ENCODE data around the gene EDN3.

The EDN3 gene

DNA sequence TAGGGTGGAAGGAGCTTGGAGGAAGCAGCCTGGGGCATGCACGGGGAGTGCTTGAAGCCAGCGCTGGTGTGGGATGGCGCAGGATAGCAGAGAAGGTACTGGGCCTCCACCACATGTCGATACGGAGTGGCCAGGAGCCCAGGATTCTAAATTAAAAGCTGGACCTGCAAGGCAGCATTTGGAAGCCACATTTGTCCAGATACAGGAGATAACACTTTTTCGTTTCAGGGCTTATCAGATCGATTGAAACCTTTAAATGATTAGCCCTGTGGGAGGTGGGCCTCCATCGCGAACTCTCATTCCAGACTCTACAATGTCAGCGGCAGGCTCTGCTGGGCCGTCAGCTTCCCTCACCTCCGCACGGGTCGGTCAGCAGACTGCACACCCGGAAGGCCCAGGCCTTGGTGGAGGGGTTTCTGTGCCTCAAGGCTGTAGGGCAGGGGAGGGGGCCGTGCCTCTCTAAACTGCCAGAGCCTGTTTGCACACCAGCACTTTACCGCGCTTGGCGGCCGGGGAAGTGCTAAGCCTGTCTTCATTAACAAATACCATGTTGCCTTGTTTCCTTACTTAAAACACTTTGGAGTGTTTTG lies 17.9 kb downstream of the EDN3 start:
- no peak for DNase-seq (ENCODE audit: low read depth in 1 of 2, low spot score in 1 of 2)
- in situ Hi-C loops (cut with HindIII; ENCODE audit: low pct_unique_long_range_greater_than_20kb, low sequenced_read_pairs), result no loop called here
- no peak for TF ChIP-seq JUND (IDR thresholded peaks at IDR 0.05; ENCODE audit: low read depth)

- in situ Hi-C loops (cut with HindIII; ENCODE audit: low pct_unique_long_range_greater_than_20kb, low sequenced_read_pairs), result no loop called here
Measured at GRCh38 chr20:59318803-59319202, 18.4 kb downstream of the EDN3 start.

GRCh38 chr20:59320426-59320825 lies 20.0 kb downstream of the EDN3 start:
- in situ Hi-C loops (cut with HindIII; ENCODE audit: low pct_unique_long_range_greater_than_20kb, low sequenced_read_pairs), result no loop called here
- no peak for TF ChIP-seq JUND (IDR thresholded peaks at IDR 0.05; ENCODE audit: low read depth)
- DNase-seq (ENCODE audit: low read depth in 1 of 2, low spot score in 1 of 2), result no peak

More at GRCh38 chr20:59318803-59319202, 18.4 kb downstream of the EDN3 start:
- no peak for DNase-seq (ENCODE audit: low read depth in 1 of 2, low spot score in 1 of 2)
- no peak for TF ChIP-seq JUND (IDR thresholded peaks at IDR 0.05; ENCODE audit: low read depth)

DNA sequence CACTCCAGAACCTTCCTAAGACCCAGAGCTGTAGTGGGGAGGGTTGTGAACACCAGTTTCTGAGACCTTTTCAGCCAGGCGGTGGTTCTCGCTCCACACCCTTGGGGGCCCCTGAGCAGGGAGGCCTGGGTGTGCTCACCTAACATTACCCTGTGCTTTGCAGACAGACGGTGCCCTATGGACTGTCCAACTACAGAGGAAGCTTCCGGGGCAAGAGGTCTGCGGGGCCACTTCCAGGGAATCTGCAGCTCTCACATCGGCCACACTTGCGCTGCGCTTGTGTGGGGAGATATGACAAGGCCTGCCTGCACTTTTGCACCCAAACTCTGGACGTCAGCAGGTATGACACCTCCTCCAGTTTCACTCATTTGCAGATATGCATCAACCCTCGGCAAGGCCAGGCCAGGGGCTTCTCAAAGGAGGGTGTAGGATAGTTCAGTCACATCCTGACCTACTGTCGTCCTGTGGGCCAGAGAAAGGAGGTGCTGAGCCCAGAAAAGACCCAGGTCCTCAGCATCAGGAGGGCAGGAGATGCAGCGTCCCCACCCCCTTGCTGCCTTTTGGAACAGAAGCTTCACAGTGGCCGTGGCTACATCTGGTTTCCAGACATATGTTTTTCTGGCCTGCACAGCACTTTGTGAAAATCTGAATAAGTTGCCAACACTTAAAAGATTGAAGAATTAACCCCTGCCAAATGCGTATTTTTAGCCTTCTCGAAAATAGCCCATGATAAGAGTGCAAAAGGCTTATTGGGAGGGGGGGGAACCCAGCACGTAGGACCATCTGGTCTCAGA lies 20.6 kb downstream of the EDN3 start:
- no peak for TF ChIP-seq JUND (IDR thresholded peaks at IDR 0.05; ENCODE audit: low read depth)
- in situ Hi-C loops (cut with HindIII; ENCODE audit: low pct_unique_long_range_greater_than_20kb, low sequenced_read_pairs), result no loop called here
- DNase-seq (ENCODE audit: low read depth in 1 of 2, low spot score in 1 of 2), result no peak

GRCh38 chr20:59322081-59322480 lies 21.7 kb downstream of the EDN3 start:
- in situ Hi-C loops (cut with HindIII; ENCODE audit: low pct_unique_long_range_greater_than_20kb, low sequenced_read_pairs), result no loop called here
- DNase-seq (ENCODE audit: low read depth in 1 of 2, low spot score in 1 of 2), result no peak
- no peak for TF ChIP-seq JUND (IDR thresholded peaks at IDR 0.05; ENCODE audit: low read depth)

DNA sequence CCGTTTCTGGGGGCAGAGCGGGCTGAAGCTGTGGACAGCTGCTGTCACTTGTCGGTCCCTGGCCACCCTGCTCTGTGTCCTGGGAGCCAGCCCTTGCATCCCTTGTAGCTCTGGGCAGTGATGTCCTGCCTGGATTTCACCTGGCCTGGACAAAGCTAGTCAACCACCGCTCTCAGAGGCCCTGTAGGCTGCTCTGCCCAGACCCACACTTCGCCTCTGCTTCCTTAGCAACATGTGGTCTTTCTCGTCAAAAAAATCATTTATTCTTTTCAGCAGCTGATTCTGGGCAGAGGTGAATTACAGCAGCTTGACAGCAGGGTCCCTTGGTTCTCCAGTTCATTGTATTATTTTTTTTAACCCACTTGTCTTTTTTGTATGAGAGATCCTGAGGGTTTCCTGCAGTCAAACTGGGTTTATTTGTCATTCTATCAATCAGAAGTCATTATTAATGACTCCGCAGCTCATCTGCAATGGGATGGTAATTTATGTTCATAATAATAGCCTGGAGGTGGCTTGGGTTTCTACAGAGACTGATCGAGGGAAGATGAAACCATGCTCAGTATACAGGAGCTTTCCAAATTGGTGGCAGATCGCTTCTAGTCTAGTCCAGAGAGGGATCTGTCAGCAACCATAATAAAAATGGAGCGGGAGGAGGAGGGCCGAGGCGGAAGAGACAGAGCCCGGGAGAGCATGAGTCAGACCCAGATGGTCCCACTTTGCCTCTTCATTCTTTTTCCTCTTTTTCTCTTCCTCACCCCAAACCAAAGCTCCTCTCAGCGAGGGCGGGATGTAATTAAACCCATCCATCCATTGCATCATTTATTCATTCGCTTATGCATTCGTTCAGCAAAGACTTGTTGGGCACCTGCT lies 22.4 kb downstream of the EDN3 start:
- in situ Hi-C loops (cut with HindIII; ENCODE audit: low pct_unique_long_range_greater_than_20kb, low sequenced_read_pairs), result no loop called here
- TF ChIP-seq JUND (IDR thresholded peaks at IDR 0.05; ENCODE audit: low read depth), result no peak
- DNase-seq (ENCODE audit: low read depth in 1 of 2, low spot score in 1 of 2), result no peak

DNA sequence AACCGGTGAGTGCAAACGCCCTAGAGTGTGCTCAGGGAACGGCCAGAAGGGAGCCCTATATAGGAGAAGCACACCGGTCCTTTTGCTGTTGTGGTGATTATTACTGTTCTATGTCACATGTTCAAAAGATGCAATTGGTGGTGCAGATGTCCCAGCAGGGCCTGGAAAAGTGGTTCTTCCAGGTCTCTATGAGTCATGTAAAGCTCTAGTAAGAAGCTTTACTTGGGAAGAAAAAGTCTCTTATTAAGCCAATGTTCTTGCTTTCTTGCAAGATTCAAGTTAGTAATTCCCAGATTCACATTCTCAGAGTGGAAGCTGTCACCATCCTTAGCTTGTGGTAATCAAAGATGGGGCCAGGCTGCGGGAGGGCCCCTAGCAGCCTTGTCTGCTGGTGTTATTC lies 23.3 kb downstream of the EDN3 start:
- in situ Hi-C loops (cut with HindIII; ENCODE audit: low pct_unique_long_range_greater_than_20kb, low sequenced_read_pairs), result no loop called here
- DNase-seq (ENCODE audit: low read depth in 1 of 2, low spot score in 1 of 2), result no peak
- TF ChIP-seq JUND (IDR thresholded peaks at IDR 0.05; ENCODE audit: low read depth), result no peak

DNA sequence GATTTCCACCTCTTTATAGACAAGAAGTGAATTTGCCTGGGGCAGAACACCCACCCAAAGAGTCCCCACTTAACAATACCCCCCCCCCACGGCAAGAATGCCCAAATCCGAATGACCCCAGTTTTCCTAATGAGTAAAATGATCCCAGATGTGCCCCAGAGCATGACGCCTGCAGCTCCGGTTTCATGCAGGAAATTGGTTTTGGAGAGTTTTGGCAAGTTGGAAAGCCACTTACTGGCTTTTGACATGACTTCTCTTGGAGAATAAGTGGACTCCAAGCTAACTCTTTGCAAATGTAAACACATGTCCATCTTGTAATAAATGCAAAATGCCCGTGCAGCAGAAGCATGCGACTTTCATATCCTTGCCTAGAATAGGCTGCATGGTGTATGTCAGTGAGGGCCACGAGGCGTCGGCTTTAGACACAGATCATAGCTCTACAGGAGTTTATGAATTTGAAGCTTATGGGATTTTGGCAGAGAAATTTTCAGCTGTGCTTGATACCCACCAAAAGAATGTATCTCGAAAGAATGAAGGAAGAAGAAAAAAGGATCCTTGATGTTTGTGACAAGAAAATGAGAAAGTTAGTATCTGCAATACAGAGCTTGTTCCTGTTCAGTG lies 24.2 kb downstream of the EDN3 start:
- no peak for DNase-seq (ENCODE audit: low read depth in 1 of 2, low spot score in 1 of 2)
- no peak for TF ChIP-seq JUND (IDR thresholded peaks at IDR 0.05; ENCODE audit: low read depth)
- in situ Hi-C loops (cut with HindIII; ENCODE audit: low pct_unique_long_range_greater_than_20kb, low sequenced_read_pairs), result no loop called here

GRCh38 chr20:59325142-59325523 lies 24.7 kb downstream of the EDN3 start:
- TF ChIP-seq JUND (IDR thresholded peaks at IDR 0.05; ENCODE audit: low read depth), result no peak
- in situ Hi-C loops (cut with HindIII; ENCODE audit: low pct_unique_long_range_greater_than_20kb, low sequenced_read_pairs), result no loop called here
- DNase-seq (ENCODE audit: low read depth in 1 of 2, low spot score in 1 of 2), result no peak

- no peak for TF ChIP-seq JUND (IDR thresholded peaks at IDR 0.05; ENCODE audit: low read depth)
- in situ Hi-C loops (cut with HindIII; ENCODE audit: low pct_unique_long_range_greater_than_20kb, low sequenced_read_pairs), result no loop called here
Measured at GRCh38 chr20:59326188-59326587, 25.8 kb downstream of the EDN3 start.

DNA sequence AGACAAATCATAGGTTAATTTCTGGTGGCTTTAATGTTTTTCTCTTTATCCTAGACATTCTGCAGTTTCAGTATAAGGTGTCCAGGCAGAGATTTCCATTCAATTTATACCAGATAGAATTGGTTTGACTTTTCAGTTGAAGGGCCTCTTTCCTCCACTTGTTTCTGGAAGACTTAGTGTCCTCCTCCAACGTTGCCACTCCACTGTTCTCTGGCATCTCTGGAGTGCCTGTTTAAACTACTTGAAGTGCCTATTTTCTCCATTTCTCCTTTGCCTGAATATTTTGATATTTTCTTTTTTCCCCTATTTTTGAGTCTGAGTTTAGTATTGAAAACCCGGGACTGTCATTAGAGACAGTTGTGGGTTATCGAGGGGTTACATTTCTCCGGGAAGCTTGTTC lies 27.7 kb downstream of the EDN3 start:
- DNase-seq (ENCODE audit: low read depth in 1 of 2, low spot score in 1 of 2), result no peak
- no peak for TF ChIP-seq JUND (IDR thresholded peaks at IDR 0.05; ENCODE audit: low read depth)
- in situ Hi-C loops (cut with HindIII; ENCODE audit: low pct_unique_long_range_greater_than_20kb, low sequenced_read_pairs), result no loop called here

More at GRCh38 chr20:59326188-59326587, 25.8 kb downstream of the EDN3 start:
- no peak for DNase-seq (ENCODE audit: low read depth in 1 of 2, low spot score in 1 of 2)

- in situ Hi-C loops (cut with HindIII; ENCODE audit: low pct_unique_long_range_greater_than_20kb, low sequenced_read_pairs), result no loop called here
- DNase-seq (ENCODE audit: low read depth in 1 of 2, low spot score in 1 of 2), result no peak
- TF ChIP-seq JUND (IDR thresholded peaks at IDR 0.05; ENCODE audit: low read depth), result no peak
Measured at GRCh38 chr20:59331721-59332329, 31.4 kb downstream of the EDN3 start.
